ENCODE results near the gene TMEM52. TPM values are rescaled to one million over a fixed set of nuclear protein-coding genes. Genes with fewer than 3 reads are reported as not detected.

The TMEM52 gene
- total RNA-seq, 4 donors from 2014 or later, result 0.74 to 5.7 (median 3.5) TPM

GRCh38 chr1:1922956-1923833 lies 4.1 kb upstream of the TMEM52 start:
- no peak for TF ChIP-seq CTCF (IDR thresholded peaks at IDR 0.05)
- no peak for DNase-seq (ENCODE audit: low spot score)
- ATAC-seq (ENCODE audit: low FRiP score), result no peak

GRCh38 chr1:1922702-1922955 lies 3.5 kb upstream of the TMEM52 start:
- ATAC-seq (ENCODE audit: low FRiP score) (no peak), DNase-seq (ENCODE audit: low spot score) (no peak)
- no peak for TF ChIP-seq CTCF (IDR thresholded peaks at IDR 0.05)

- TF ChIP-seq CTCF (IDR thresholded peaks at IDR 0.05), result no peak
- DNase-seq (ENCODE audit: low spot score), result no peak
Observed at GRCh38 chr1:1921901-1922701, 3.0 kb upstream of the TMEM52 start.

GRCh38 chr1:1921459-1921862 lies 2.4 kb upstream of the TMEM52 start:
- TF ChIP-seq CTCF (IDR thresholded peaks at IDR 0.05), result no peak
- ATAC-seq (ENCODE audit: low FRiP score) (no peak), DNase-seq (ENCODE audit: low spot score) (no peak)

More at GRCh38 chr1:1921901-1922701, 3.0 kb upstream of the TMEM52 start:
- ATAC-seq (ENCODE audit: low FRiP score), result no peak

GRCh38 chr1:1920608-1921458 lies 1.8 kb upstream of the TMEM52 start:
- DNase-seq (ENCODE audit: low spot score) (no peak), ATAC-seq (ENCODE audit: low FRiP score) (no peak)

More at GRCh38 chr1:1920608-1921458, 1.8 kb upstream of the TMEM52 start:
- no peak for TF ChIP-seq CTCF (IDR thresholded peaks at IDR 0.05)
